Measurements from ENCODE around the gene MAP2K2.

MAP2K2 gene

GRCh38 chr19:4099041-4099764 lies 24.7 kb downstream of the MAP2K2 start:
- no peak for DNase-seq (ENCODE audit: low spot score)

GRCh38 chr19:4098493-4098892 lies 25.4 kb downstream of the MAP2K2 start:
- DNase-seq (ENCODE audit: low spot score), result no peak

DNA sequence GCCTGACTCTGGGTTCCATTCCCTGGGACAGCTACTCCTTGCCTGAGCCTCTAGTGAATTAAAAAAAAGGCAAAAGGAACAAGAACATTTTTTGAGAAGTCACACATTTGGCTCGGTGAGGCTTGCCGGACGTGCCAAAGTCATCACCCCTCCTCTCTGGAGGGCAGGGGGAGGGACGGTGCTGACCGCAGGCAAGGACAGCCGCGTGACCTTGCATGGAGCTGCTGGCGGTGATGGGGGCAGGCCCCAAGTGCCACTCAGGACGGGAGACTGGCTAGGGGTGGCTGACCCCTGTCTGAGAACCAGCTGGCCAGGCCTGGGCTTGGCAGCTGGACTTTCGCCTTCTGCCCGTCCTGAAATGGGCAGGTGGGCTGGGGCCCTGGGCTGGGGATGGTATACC lies 26.4 kb downstream of the MAP2K2 start:
- DNase-seq (ENCODE audit: low spot score), result no peak

- DNase-seq (ENCODE audit: low spot score), result no peak
These were observed 27.7 kb downstream of the MAP2K2 start for GRCh38 chr19:4096049-4096892.

DNA sequence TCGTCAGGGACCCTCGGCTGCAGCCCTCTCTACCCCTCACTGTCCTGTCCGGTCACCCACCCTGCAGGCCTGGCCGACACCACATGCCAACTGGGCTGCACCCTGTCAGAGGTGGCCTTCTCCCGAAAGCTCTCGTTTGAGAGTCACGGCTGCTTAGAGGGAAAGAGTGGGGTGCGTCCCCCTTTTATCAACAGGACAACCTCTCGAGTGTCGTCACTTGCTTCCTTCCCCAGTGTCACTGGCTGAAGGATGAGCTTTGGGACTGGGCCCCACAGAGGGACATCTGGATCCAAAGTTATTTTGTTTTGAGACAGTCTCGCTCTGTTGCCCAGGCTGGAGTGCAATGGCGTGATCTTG lies 28.5 kb downstream of the MAP2K2 start:
- DNase-seq (ENCODE audit: low spot score), result no peak

GRCh38 chr19:4094761-4095487 lies 29.0 kb downstream of the MAP2K2 start:
- no peak for DNase-seq (ENCODE audit: low spot score)

DNA sequence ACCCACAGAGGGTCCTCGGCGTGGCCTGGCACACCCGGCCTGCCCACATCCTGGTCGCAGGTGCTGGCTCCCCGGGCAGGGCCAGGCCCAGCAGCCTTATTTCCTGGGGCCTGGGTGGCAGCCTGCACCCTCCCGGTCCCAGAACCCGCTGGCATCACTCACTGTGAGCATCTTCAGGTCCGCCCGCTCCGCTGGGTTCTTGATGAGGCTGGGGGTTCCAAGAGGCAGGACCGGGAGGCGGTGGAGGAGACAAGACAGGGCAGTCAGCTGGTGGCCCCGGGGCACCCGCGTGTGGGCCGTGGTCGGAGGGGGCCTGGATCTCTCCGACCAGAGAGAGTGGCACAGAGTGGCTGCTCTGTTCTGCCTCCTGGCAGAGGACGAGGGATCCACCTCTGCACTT lies 29.6 kb downstream of the MAP2K2 start:
- DNase-seq (ENCODE audit: low spot score), result no peak

DNA sequence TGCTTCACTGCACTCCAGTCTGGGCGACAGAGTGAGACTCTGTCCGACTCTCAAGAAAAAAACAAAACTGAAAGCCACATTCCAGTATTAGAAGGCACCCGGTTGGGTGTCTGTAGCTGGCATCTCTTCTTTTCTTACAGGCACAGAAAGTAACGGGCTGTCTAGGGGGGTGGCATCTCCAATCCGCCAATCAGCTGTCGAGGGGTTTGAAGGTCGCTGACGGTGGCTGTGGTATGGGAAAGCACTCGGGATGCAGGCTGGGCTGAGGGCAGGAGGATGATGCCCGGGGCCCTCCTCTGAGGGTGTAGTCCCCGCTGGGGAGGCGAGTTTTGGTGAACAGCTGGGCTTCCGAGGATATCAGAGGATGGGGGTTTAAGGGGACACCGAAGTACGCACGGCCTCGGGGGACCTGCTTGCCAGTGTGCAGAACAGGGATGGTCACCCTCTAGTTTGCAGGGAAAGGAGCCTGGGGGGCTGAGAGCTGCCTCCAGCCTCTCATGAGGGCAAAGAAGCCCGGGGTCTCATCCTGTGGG lies 30.2 kb downstream of the MAP2K2 start:
- no peak for DNase-seq (ENCODE audit: low spot score)

DNA sequence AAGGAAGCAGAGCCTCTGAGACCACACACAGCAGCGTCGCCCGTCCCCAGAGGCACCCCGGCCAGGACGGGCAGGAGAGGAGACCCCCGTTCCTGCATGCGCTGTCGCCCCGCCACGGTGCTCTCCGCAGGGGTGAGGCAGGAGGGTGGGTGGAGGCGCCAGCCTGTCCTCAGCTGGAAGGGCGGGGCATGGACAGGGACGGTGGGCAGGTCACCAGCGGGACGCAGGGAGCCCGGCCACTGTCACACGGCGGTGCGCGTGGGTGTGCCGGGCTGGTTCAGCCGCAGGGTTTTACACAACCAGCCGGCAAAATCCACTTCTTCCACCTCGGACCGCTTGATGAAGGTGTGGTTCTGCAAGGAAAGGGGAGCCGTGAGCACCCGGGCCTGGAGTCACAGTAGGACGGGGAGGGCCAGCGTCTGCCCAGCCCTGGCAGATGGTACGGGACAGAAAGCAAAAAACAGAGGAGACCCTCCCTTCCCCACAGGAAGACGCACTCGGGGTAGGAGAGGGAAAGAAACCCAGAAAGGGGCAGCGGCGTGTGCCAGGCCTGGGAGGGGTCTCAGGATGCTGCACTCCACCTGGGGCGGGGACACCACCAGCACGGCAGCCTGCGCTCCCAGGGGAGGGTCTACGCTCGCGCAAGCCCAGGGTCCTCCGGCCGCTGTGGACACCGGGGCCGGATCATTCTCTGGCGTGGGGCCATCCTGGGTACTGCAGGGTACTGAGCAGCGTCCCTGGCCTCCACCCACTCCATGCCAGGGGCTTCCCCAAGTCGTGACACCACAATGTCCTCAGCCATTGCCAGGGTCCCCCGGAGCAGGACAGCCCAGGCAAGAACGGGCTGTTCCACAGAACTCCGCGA lies 33.3 kb downstream of the MAP2K2 start:
- no peak for DNase-seq (ENCODE audit: low spot score)

DNA sequence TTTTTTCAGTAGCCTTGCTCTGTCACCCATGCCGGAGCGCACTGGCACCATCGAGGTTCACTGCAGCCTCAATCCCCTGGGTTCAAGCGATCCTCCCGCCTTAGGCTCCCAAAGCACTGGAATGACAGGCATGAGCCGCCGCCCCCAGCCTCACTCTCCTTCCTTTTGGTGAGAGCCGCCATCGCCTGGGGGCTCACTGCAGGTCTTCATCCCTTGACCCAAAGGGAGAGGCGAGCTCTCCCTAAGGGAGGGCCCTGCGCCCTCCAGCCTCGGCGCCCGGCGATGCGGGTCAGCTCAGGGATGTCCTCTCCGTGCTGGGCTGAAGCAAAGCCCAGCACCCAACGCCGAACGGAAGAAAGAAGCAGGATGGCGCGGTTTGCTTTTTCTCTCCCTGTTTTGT lies 34.0 kb downstream of the MAP2K2 start:
- DNase-seq (ENCODE audit: low spot score), result no peak

DNA sequence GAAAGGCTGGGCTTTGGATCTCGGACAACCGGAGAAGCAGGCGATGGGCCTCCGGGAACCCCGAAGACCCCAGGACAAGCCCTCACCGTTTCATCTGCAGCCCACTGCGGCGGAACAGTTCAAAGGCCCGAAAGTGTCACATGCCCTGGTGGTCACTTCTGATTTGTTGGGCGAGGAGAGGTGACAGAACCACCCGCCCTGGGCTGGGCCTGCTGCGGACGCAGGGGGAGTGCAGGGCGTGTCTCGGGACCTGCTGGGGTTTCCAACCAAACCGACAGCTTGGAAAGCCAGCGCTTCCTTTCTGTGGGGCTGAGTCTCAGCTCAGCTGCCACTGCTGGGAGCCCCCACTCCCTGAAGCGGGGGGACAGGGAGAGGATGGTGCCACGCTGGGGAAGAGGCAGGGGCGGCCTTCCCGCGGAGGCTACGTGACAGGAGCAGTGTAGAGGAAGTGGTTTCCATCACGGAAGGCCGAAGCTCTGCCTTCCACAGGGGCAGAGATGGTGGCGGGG lies 34.5 kb downstream of the MAP2K2 start:
- DNase-seq (ENCODE audit: low spot score), result peak; percentile 56

GRCh38 chr19:4088975-4089374 lies 34.9 kb downstream of the MAP2K2 start:
- peak; percentile 39 for DNase-seq (ENCODE audit: low spot score)

DNA sequence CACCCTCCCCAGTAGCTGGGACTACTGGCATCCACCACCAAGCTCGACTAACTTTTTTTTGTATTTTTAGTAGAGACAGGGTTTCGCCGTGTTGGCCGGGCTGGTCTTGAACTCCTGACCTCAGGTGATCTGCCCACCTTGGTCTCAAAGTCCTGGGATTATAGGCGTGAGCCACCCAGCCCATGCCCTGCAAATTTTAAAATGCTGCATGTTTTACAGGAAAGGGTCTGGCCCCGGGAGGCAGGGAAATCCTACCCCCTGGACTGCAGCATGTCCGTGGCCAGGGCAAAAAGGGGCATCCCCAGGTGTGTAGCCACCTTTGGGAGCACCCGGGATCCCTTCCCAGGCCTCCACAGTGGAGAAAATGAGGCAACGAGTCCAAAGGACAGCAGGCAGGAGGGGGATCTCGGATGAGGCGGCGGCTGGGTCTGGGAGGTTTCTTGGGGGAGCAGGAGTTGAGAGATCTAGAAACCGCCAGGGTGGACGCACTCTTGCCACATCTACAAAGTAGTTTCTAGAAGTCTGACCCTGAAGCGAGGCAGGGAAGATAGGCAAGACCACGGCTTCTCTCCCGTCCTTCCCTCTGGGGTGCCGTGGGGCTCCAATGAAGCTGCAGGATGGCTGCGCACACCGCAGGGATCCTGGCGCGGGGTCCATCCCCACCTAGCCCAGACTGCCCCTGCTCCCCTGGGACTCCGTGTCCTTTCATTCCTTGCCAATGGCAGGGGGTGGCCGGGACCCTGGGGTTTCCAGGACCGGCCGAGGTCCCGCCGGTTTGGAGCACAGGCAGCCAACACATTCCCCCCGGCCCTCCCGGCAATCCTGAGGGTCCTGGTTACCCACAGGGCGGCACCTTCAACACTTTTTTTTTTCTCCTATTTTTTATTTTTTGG lies 35.9 kb downstream of the MAP2K2 start:
- DNase-seq (ENCODE audit: low spot score), result no peak

GRCh38 chr19:4086411-4086867 lies 37.5 kb downstream of the MAP2K2 start:
- no peak for DNase-seq (ENCODE audit: low spot score)

DNA sequence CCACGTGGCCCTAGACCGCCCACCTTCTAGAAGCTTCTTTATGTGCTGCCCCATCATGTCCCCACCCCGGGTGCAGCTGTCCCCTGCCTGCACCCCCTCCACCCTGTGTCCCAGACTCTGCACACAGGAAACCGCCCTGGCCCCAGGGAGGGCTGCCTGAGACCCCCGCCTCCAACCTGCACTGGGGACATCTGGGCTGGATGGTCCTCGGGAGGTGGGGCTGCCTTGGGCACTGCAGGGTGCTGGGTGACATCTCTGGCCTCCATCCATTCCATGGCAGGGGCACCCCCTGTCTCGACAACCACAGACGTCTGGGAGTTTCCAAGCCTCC lies 39.4 kb downstream of the MAP2K2 start:
- no peak for DNase-seq (ENCODE audit: low spot score)

DNA sequence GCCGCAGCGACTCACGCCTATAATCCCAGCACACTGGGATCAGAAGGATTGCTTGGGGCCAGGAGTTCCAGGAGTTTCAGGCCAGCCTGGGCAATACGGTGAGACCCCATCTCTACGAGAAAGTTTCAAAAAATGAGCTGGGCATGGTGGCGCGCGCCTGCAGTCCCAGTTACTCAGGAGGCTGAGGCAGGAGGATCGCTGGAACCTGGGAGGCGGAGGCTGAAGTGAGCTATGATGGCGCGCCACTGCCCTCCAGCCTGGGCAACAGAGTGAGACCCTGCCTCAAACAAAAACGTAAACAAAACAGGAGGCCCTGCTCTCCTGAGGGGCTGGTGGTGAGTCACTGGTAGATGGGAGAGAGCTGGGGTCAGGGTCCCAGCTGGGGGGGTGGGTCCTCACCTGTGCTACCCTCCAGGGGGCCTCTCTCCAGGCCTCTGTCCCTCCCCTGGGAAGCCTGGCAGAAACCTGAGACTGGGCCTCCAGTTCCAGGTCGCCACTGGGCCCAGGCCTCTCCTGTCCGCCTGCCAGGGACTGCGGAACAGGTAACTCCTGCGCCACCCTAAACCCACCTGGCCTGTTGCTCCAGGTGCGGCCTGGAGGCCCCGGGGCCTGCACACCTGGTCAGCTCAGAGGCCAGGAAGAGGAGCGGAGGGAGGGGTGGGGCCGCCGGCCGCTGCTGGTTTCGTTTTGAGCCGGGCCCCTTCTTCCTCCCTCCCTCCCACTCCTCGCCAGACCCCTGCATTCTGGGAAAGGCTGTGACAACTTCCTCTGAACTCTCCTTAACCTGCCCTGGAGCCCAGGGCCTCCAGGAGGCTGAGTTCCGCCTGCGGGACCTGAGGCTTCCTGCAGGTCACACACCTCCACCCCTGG lies 40.0 kb downstream of the MAP2K2 start:
- no peak for DNase-seq (ENCODE audit: low spot score)

DNA sequence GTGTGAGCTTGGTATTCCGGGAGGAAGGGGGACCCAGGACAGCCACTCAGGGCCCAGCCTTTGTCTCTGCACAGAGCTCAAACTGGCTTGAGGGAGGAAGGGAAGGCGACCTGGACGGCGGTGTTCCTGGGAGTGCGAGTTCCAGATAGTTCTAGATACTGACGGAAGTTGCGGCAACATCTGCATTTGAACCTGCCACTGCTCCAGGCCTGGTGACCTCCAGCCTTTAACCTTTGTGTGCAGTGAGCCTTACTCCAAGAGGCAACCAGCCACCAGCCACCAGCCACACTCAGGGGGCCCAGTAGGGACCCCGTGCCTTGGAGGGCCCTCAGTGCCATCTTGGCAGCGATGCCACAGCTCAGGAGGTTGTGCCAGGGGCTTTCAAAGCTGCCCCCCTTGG lies 41.8 kb downstream of the MAP2K2 start:
- DNase-seq (ENCODE audit: low spot score), result no peak

DNA sequence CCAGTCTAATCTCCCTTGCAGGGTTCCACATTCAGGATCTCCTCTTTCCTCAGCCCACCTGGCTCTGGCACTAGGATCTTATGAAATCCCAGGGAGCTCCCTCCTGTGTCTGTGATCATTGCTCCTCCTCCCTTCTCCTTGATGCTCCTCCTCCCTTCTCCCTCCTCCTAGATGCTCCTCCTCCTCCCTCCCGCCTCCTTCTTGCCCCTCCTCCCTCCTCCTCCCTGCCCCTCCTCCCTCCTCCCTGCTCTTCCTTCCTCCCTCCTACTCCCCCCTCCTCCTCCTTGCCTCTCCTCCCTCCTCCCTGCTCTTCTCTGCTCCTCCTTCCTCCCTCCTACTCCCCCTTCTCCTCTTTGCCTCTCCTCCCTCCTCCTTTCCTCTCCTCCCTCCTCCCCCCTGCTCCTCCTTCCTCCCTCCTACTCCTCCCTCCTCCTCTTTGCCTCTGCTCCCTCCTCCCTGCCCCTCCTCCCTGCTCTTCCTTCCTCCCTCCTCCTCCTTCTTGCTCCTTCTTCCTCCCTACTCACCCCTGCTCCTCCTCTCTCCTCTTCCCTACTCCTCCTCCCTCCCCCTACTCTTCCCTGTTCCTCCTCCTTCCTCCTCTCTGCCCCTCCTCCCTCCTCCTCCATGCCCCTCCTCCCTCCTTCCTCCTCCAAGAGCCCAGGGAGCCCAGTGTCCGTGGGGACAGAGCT lies 42.3 kb downstream of the MAP2K2 start:
- peak; percentile 65 for DNase-seq (ENCODE audit: low spot score)

GRCh38 chr19:4080473-4080872 lies 43.4 kb downstream of the MAP2K2 start:
- no peak for DNase-seq (ENCODE audit: low spot score)

All from hematopoietic multipotent progenitor cell treated with erythropoietin and hydrocortisone succinate and interleukin-3 and kit ligand, for 17 days (in vitro differentiated cells).